ENCODE results near the gene EIF4E3. TPM values are rescaled to one million over a fixed set of nuclear protein-coding genes. Genes with fewer than 3 reads are reported as not detected.

Gene EIF4E3
- total and polyA plus RNA-seq, 2 donors from 2014 or later: 10.5 to 37.1 TPM

GRCh38 chr3:71653414-71653807, 71.8 kb downstream of the EIF4E3 start:
- no peak for DNase-seq
- H3K9me3 ChIP-seq (ENCODE audit: control insufficient read depth in 2 of 3, insufficient read depth in 1 of 3, low read length in 3 of 3): no peaks in the 10 kb centered on the region
- H3K4me3 ChIP-seq (ENCODE audit: low read length in 3 of 3): no peak overlapping the region
- H3K36me3 ChIP-seq (ENCODE audit: control insufficient read depth in 2 of 3, insufficient read depth in 3 of 3, low read length in 3 of 3): no peaks in the 10 kb centered on the region
- no peak overlapping the region for H3K9ac ChIP-seq (ENCODE audit: low read length in 3 of 3)
- TF ChIP-seq, protein P1, sequence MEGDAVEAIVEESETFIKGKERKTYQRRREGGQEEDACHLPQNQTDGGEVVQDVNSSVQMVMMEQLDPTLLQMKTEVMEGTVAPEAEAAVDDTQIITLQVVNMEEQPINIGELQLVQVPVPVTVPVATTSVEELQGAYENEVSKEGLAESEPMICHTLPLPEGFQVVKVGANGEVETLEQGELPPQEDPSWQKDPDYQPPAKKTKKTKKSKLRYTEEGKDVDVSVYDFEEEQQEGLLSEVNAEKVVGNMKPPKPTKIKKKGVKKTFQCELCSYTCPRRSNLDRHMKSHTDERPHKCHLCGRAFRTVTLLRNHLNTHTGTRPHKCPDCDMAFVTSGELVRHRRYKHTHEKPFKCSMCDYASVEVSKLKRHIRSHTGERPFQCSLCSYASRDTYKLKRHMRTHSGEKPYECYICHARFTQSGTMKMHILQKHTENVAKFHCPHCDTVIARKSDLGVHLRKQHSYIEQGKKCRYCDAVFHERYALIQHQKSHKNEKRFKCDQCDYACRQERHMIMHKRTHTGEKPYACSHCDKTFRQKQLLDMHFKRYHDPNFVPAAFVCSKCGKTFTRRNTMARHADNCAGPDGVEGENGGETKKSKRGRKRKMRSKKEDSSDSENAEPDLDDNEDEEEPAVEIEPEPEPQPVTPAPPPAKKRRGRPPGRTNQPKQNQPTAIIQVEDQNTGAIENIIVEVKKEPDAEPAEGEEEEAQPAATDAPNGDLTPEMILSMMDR (IDR thresholded peaks at IDR 0.05; ENCODE audit: borderline replicate concordance, extremely low read depth, insufficient read depth): no peak
- peaks cover 0 to 4% (median 0%) of the 10 kb centered on the region in 3 donors for H3K4me1 ChIP-seq (ENCODE audit: control insufficient read depth in 2 of 3, insufficient read depth in 2 of 3, low read depth in 1 of 3, low read length in 3 of 3)
- no peak overlapping the region for H3K27ac ChIP-seq (ENCODE audit: low read depth in 2 of 2, low read length in 2 of 2)
- H3K27me3 ChIP-seq (ENCODE audit: control insufficient read depth, insufficient read depth, low read length): no peaks in the 10 kb centered on the region
- FAIRE-seq: no peak
- intact Hi-C loops (cut with DNase I): no loop called here

GRCh38 chr3:71652781-71653413, 72.3 kb downstream of the EIF4E3 start:
- TF ChIP-seq, protein P1 (IDR thresholded peaks at IDR 0.05; ENCODE audit: borderline replicate concordance, extremely low read depth, insufficient read depth): peak; percentile 37
- intact Hi-C loops (cut with DNase I): no loop called here
- no peaks in the 10 kb centered on the region for H3K36me3 ChIP-seq (ENCODE audit: control insufficient read depth in 2 of 3, insufficient read depth in 3 of 3, low read length in 3 of 3)
- peak; percentile 88 for FAIRE-seq
- H3K27me3 ChIP-seq (ENCODE audit: control insufficient read depth, insufficient read depth, low read length): no peaks in the 10 kb centered on the region
- H3K9ac ChIP-seq (ENCODE audit: low read length in 3 of 3): no peak overlapping the region
- peaks cover 0 to 2% (median 0%) of the 10 kb centered on the region in 3 donors for H3K4me1 ChIP-seq (ENCODE audit: control insufficient read depth in 2 of 3, insufficient read depth in 2 of 3, low read depth in 1 of 3, low read length in 3 of 3)
- peak in 3 of 5 donors; percentile 19 to 62 (median 50) for DNase-seq
- no peaks in the 10 kb centered on the region for H3K9me3 ChIP-seq (ENCODE audit: control insufficient read depth in 2 of 3, insufficient read depth in 1 of 3, low read length in 3 of 3)
- peak overlapping the region in 1 of 3 donors; percentile 46 for H3K4me3 ChIP-seq (ENCODE audit: low read length in 3 of 3)
- no peak overlapping the region for H3K27ac ChIP-seq (ENCODE audit: low read depth in 2 of 2, low read length in 2 of 2)

DNA sequence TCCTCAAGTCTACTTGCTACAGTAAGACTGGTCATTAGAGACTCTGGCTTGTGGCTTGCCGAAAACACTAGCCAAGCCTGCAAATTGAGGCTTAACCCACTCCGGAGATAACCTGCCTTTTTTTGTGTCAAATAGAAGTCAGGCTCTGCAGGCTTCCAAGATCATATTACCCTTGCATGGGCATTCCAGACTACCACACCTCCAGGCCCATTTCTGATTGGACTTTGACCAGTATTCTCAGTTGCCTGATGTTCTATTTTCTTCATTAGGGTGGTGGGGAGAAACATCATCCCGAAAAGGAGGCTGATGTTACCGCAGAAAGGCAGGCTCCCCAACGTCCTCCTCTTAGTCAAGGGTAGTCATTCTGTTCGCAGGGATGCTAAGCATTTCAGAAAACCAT, 73.6 kb downstream of the EIF4E3 start:
- H3K9ac ChIP-seq (ENCODE audit: low read length in 3 of 3): no peak overlapping the region
- TF ChIP-seq, protein P1 (IDR thresholded peaks at IDR 0.05; ENCODE audit: borderline replicate concordance, extremely low read depth, insufficient read depth): no peak
- FAIRE-seq: no peak
- intact Hi-C loops (cut with DNase I): no loop called here
- H3K9me3 ChIP-seq (ENCODE audit: control insufficient read depth in 2 of 3, insufficient read depth in 1 of 3, low read length in 3 of 3): no peaks in the 10 kb centered on the region
- no peaks in the 10 kb centered on the region for H3K27me3 ChIP-seq (ENCODE audit: control insufficient read depth, insufficient read depth, low read length)
- no peak overlapping the region for H3K4me3 ChIP-seq (ENCODE audit: low read length in 3 of 3)
- no peak overlapping the region for H3K27ac ChIP-seq (ENCODE audit: low read depth in 2 of 2, low read length in 2 of 2)
- no peaks in the 10 kb centered on the region for H3K36me3 ChIP-seq (ENCODE audit: control insufficient read depth in 2 of 3, insufficient read depth in 3 of 3, low read length in 3 of 3)
- no peak for DNase-seq
- H3K4me1 ChIP-seq (ENCODE audit: control insufficient read depth in 2 of 3, insufficient read depth in 2 of 3, low read depth in 1 of 3, low read length in 3 of 3): no peaks in the 10 kb centered on the region

- intact Hi-C loops (cut with DNase I): no loop called here
Observed at GRCh38 chr3:71650372-71650771, 74.8 kb downstream of the EIF4E3 start.

More at GRCh38 chr3:71650372-71650771, 74.8 kb downstream of the EIF4E3 start:
- Histone ChIP-seq H3K4me3 (ENCODE audit: low read length in 3 of 3) (no peak overlapping the region), H3K4me1 (ENCODE audit: control insufficient read depth in 2 of 3, insufficient read depth in 2 of 3, low read depth in 1 of 3, low read length in 3 of 3) (no peaks in the 10 kb centered on the region), H3K9me3 (ENCODE audit: control insufficient read depth in 2 of 3, insufficient read depth in 1 of 3, low read length in 3 of 3) (no peaks in the 10 kb centered on the region), H3K36me3 (ENCODE audit: control insufficient read depth in 2 of 3, insufficient read depth in 3 of 3, low read length in 3 of 3) (no peaks in the 10 kb centered on the region), H3K9ac (ENCODE audit: low read length in 3 of 3) (no peak overlapping the region), H3K27me3 (ENCODE audit: control insufficient read depth, insufficient read depth, low read length) (no peaks in the 10 kb centered on the region), H3K27ac (ENCODE audit: low read depth in 2 of 2, low read length in 2 of 2) (no peak overlapping the region)
- DNase-seq: no peak
- TF ChIP-seq, protein P1 (IDR thresholded peaks at IDR 0.05; ENCODE audit: borderline replicate concordance, extremely low read depth, insufficient read depth): no peak
- no peak for FAIRE-seq

Data from kidney (tissue), 14 donors.